AG20443 (cell line): Measurements from ENCODE around the gene CCDC33.

Experiments
- DNase-seq: peaks from one replicate; pipeline ENCODE4 v3.0.0; 2012; ENCODE audit warnings: low spot score, mixed read lengths

The CCDC33 gene

GRCh38 chr15:74235962-74236361 is at the start of gene CCDC33:
TSS of gene CCDC33 (plus strand) at chr15:74236326. CDS start at chr15:74236720, 394 bp downstream.
- no peak for DNase-seq

GRCh38 chr15:74188216-74188615 is 47.9 kb upstream of the CCDC33 start:
- no peak for DNase-seq

- DNase-seq = no peak
Measured at GRCh38 chr15:74191798-74192197, 44.3 kb upstream of the CCDC33 start.

GRCh38 chr15:74192751-74193150 is 43.4 kb upstream of the CCDC33 start:
- DNase-seq = no peak

GRCh38 chr15:74193299-74193718 is 42.8 kb upstream of the CCDC33 start:
- DNase-seq = peak; percentile 75

- no peak for DNase-seq
Measured at GRCh38 chr15:74193905-74194304, 42.2 kb upstream of the CCDC33 start.

GRCh38 chr15:74194572-74195559 is 41.3 kb upstream of the CCDC33 start:
- DNase-seq = no peak

- peak; percentile 87 for DNase-seq
Measured at GRCh38 chr15:74196175-74196574, 40.0 kb upstream of the CCDC33 start.

- DNase-seq = no peak
Measured at GRCh38 chr15:74197176-74197965, 38.8 kb upstream of the CCDC33 start.

GRCh38 chr15:74199297-74199652 is 36.9 kb upstream of the CCDC33 start:
- DNase-seq = no peak

GRCh38 chr15:74200412-74200815 is 35.7 kb upstream of the CCDC33 start:
- DNase-seq = peak; percentile 76

- DNase-seq = peak; percentile 45
Measured at GRCh38 chr15:74200871-74201419, 35.2 kb upstream of the CCDC33 start.

- DNase-seq = no peak
Measured at GRCh38 chr15:74201710-74202420, 34.3 kb upstream of the CCDC33 start.

GRCh38 chr15:74202452-74203401 is 33.4 kb upstream of the CCDC33 start, which contains the start of gene STRA6:
TSS of gene STRA6 (minus strand) at chr15:74202787. CDS start at chr15:74202267, 520 bp downstream.
- no peak for DNase-seq

GRCh38 chr15:74203914-74204431 is 32.2 kb upstream of the CCDC33 start:
- no peak for DNase-seq

GRCh38 chr15:74205582-74205947 is 30.6 kb upstream of the CCDC33 start:
- no peak for DNase-seq

GRCh38 chr15:74206801-74207281 is 29.3 kb upstream of the CCDC33 start:
- no peak for DNase-seq

GRCh38 chr15:74207652-74208440 is 28.3 kb upstream of the CCDC33 start:
- no peak for DNase-seq

GRCh38 chr15:74208496-74208895 is 27.6 kb upstream of the CCDC33 start:
- DNase-seq = no peak
